Esophagus muscularis mucosa (tissue), 4 donors: ENCODE data around the gene DNASE1L1. TPM values are rescaled to one million over a fixed set of nuclear protein-coding genes. Genes with fewer than 3 reads are reported as not detected.
A peak's percentile ranks its signal among the peaks of the same experiment; 100 is the strongest.

Source experiments
- DNase-seq: peaks from one replicate; pipeline ENCODE4 v3.0.0-alpha.2; 2017; ENCODE audit errors: extremely low spot score
- H3K27ac ChIP-seq, 4 donors: fragments of 200-600 bp; sonication (generic); replicated peaks in 1 of 4; 1 replicate in 3 of 4; 2 replicates in 1 of 4; pipeline ENCODE4 v1.5.1; 2016 to 2019; ENCODE audit warnings: mild to moderate bottlenecking in 1 of 4
- H3K27me3 ChIP-seq, 4 donors: fragments of 200-600 bp; sonication (generic); one replicate each; pipeline versions ENCODE4 v1.5.1 to v1.6.0; 2016 to 2019
- H3K36me3 ChIP-seq, 4 donors: fragments of 200-600 bp; sonication (generic); one replicate each; pipeline ENCODE4 v1.5.1; 2016 to 2019
- H3K4me1 ChIP-seq, 4 donors: fragments of 200-600 bp; sonication (generic); one replicate each; pipeline ENCODE4 v1.5.1; 2016 to 2019
- H3K4me3 ChIP-seq, 4 donors: fragments of 200-600 bp; sonication (generic); 1 replicate in 2 of 4; 2 replicates in 2 of 4; pipeline ENCODE4 v1.5.1; 2016 to 2019; ENCODE audit warnings: mild to moderate bottlenecking in 4 of 4, moderate library complexity in 1 of 4
- H3K9me3 ChIP-seq, 4 donors: fragments of 200-600 bp; sonication (generic); 1 replicate in 3 of 4; 2 replicates in 1 of 4; pipeline ENCODE4 v1.5.1; 2016 to 2019
- EP300 ChIP-seq: sonication (generic); formaldehyde crosslinking; IDR thresholded peaks from one replicate; pipeline ENCODE4 v1.6.1; 2017; ENCODE audit warnings: antibody characterized with exemption
- POLR2A ChIP-seq: fragments of 450-650 bp; IDR thresholded peaks from one replicate; pipeline ENCODE4 v1.6.1; 2017; ENCODE audit warnings: antibody characterized with exemption, moderate library complexity, mild to moderate bottlenecking, low read depth
- POLR2AphosphoS5 ChIP-seq, 2 donors: sonication (generic); formaldehyde crosslinking; IDR thresholded peaks; one replicate each; pipeline ENCODE4 v1.6.1; 2017; ENCODE audit warnings: antibody characterized with exemption in 2 of 2
- WGBS: methylation state at CpG from one replicate; pipeline ENCODE4 v1.1.5; 2018; 5-methylcytosine and 5-hydroxymethylcytosine counted together
- intact Hi-C: fragments of 100-400 bp; cut with DNase I; formaldehyde crosslinking; loops from one replicate; pipeline ENCODE4 v1.15.1; 2023
- total RNA-seq, 4 donors: library from RNA; depleted of rRNA; stranded (reverse); fragments of >200 nt; gene quantifications; one replicate each; pipeline versions ENCODE4 v1.1.0 to v1.2.1, GENCODE V29; 2016
- TF ChIP-seq, protein P1 (sequence below), 3 experiments: fragments of 200-600 bp in 2 of 3; fragments of 450-650 bp in 1 of 3; sonication (generic) in 2 of 3; IDR thresholded peaks; one replicate each; pipeline ENCODE4 v1.5.1; 2017 to 2019; ENCODE audit warnings: antibody characterized with exemption in 3 of 3, mild to moderate bottlenecking in 2 of 3, moderate library complexity in 1 of 3

DNASE1L1 gene
- total RNA-seq, 4 donors from 2014 or later, result 19.9 to 24.3 (median 22.6) TPM

DNA sequence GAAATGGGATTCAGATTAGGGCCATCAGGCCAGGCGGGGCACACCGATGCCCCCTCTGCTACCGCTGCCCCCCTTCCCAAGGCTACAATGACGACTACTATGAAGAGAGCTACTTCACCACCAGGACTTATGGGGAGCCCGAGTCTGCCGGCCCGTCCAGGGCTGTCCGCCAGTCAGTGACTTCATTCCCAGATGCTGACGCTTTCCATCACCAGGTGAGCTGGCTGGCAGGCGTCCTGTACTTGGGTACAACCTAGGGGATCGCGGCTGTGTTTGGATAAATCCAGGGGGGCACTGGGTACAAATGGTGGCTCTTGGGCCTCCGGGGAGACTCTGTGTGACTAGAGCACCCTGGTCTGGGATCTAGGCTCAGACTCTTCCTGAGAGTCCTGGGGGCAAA, 28.9 kb downstream of the DNASE1L1 start:
- Histone ChIP-seq H3K27ac (peak overlapping the region; percentile 92 to 99 (median 96)), H3K9me3 (no peaks in the 10 kb centered on the region), H3K4me1 (peaks cover 6 to 65% (median 57%) of the 10 kb centered on the region in 4 donors), H3K36me3 (peaks cover 0 to 19% (median 3%) of the 10 kb centered on the region in 4 donors), H3K27me3 (no peaks in the 10 kb centered on the region), H3K4me3 (peak overlapping the region; percentile 69 to 80 (median 74))
- WGBS, result 59% methylated on average over 9 of the region's 13 CpGs
- TF ChIP-seq POLR2AphosphoS5 (IDR thresholded peaks at IDR 0.05), result peak; percentile 6 to 14
- TF ChIP-seq, protein P1, sequence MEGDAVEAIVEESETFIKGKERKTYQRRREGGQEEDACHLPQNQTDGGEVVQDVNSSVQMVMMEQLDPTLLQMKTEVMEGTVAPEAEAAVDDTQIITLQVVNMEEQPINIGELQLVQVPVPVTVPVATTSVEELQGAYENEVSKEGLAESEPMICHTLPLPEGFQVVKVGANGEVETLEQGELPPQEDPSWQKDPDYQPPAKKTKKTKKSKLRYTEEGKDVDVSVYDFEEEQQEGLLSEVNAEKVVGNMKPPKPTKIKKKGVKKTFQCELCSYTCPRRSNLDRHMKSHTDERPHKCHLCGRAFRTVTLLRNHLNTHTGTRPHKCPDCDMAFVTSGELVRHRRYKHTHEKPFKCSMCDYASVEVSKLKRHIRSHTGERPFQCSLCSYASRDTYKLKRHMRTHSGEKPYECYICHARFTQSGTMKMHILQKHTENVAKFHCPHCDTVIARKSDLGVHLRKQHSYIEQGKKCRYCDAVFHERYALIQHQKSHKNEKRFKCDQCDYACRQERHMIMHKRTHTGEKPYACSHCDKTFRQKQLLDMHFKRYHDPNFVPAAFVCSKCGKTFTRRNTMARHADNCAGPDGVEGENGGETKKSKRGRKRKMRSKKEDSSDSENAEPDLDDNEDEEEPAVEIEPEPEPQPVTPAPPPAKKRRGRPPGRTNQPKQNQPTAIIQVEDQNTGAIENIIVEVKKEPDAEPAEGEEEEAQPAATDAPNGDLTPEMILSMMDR (IDR thresholded peaks at IDR 0.05), result no peak
- intact Hi-C loops, result no loop called here
- DNase-seq, result no peak

DNA sequence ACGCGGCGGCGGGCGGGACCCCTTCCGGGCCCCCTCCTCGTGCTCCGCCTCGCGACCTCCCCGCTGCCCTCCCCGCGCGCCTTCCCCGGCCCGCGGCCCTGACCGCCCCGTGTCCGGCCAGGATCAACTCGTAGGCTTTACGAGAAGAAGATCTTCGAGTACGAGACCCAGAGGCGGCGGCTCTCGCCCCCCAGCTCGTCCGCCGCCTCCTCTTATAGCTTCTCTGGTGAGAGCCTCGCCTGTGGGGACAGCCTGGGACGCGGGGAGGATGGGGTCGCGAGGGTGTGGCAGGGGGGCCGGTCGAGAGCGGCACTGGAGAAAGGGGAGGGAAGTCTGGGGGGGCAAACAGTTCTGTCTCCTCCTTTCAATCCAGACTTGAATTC, 29.5 kb downstream of the DNASE1L1 start:
- Histone ChIP-seq H3K4me1 (peaks cover 6 to 66% (median 55%) of the 10 kb centered on the region in 4 donors), H3K36me3 (peaks cover 0 to 19% (median 3%) of the 10 kb centered on the region in 4 donors), H3K9me3 (no peaks in the 10 kb centered on the region), H3K27ac (peak overlapping the region; percentile 92 to 99 (median 96)), H3K4me3 (peak overlapping the region; percentile 69 to 80 (median 74)), H3K27me3 (no peaks in the 10 kb centered on the region)
- TF ChIP-seq POLR2A (no peak), POLR2AphosphoS5 (IDR thresholded peaks at IDR 0.05) (no peak), EP300 (no peak)
- TF ChIP-seq, protein P1 (IDR thresholded peaks at IDR 0.05), result no peak
- intact Hi-C loops, result no loop called here
- 76% methylated on average over 32 of the region's 38 CpGs for WGBS
- DNase-seq, result no peak

DNA sequence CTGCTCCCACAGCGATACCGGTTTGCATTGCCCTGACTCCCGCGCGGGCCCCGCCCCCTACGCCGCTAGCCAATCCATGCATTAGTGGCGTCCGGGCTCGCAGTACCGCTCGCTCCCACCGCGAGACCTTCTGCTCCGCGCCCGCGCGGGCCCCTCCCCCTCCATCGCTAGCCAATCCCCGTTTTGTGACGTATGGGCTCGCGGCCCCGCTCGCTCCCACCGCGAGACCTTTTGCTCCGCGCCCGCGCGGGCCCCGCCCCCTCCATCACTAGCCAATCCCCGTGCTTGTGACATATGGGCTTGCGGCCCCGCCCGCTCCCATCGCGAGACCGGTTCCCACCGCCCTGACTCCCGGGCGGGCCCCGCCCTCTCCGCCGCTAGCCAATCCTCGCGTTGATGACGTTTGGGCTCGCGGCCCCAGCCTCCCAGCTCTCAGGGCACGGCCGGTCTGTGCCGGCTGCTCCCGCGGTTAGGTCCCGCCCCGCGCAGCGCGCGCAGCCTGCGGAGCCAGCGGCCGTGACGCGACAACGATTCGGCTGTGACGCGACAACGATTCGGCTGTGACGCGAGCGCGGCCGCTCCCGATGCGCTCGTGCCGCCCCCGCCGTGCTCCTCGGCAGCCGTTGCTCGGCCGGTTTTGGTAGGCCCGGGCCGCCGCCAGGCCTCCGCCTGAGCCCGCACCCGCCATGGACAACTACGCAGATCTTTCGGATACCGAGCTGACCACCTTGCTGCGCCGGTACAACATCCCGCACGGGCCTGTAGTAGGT, 30.1 kb downstream of the DNASE1L1 start, which contains the start of gene EMD:
Gene EMD, plus strand, starts transcription at position 497 of the 770 bp plus-strand sequence. Its CDS starts 190 bp downstream, at position 687.
- no peaks in the 10 kb centered on the region for H3K9me3 ChIP-seq
- peak within 1 kb of the TSS; percentile 96 to 99 (median 98) for H3K27ac ChIP-seq
- DNase-seq, result peak; percentile 99
- TF ChIP-seq POLR2AphosphoS5 (IDR thresholded peaks at IDR 0.05) (peak in 1 of 2 donors; percentile 93), EP300 (peak; percentile 43), POLR2A (peak; percentile 93)
- TF ChIP-seq, protein P1 (IDR thresholded peaks at IDR 0.05), result peak in 1 of 3 experiments; percentile 21
- no peaks in the 10 kb centered on the region for H3K27me3 ChIP-seq
- intact Hi-C loops, result no loop called here
- H3K4me1 ChIP-seq, result peaks cover 6 to 62% (median 50%) of the 10 kb centered on the region in 4 donors
- H3K4me3 ChIP-seq, result peak within 1 kb of the TSS; percentile 69 to 80 (median 74)
- peaks cover 0 to 19% (median 3%) of the 10 kb centered on the region in 4 donors for H3K36me3 ChIP-seq
- 56% methylated on average over 94 of the region's 103 CpGs for WGBS

DNA sequence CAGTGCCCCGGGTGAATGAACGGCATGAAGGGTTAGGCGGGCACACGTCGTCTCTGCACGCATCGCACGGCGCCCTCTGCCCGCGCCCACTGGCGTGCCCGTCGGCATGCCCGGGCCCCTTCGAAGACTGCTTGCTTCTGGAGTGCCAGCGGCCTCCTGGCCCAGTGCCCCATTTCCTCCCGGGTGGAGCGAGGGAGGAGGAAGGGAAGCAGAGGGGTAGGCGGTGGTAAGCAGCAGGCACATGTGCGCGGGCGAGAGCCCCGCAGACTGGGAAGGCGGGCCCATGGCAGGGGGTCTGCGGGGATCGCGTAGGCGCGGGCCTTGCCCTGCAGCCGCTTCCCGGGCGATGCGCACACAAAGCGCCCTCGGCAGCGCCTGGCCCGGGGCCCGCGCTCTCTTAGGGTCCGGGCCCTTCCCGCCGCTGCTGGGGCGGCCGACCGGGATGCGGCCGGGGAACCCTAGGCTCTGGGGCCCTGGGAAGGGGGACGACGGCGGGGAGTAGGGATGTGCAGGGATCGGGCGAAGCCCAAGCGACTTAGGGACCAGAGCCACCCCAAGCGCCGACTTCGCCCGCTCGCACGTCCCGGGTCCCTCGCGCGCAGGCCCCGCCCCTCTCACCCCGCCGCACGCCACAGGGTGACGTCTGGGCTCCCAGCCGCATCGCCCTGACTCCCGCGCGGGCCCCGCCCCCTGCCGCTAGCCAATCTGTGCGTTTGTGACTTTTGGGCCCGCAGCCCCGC, 30.8 kb downstream of the DNASE1L1 start:
- DNase-seq, result no peak
- intact Hi-C loops, result no loop called here
- peak; percentile 7 for TF ChIP-seq EP300
- TF ChIP-seq POLR2AphosphoS5 (IDR thresholded peaks at IDR 0.05), result peak in 1 of 2 donors; percentile 87
- TF ChIP-seq, protein P1 (IDR thresholded peaks at IDR 0.05), result no peak
- TF ChIP-seq POLR2A, result peak; percentile 80

More for the DNA sequence above, 30.8 kb downstream of the DNASE1L1 start:
- Histone ChIP-seq H3K27me3 (no peaks in the 10 kb centered on the region), H3K4me1 (peaks cover 13 to 62% (median 46%) of the 10 kb centered on the region in 4 donors), H3K36me3 (peaks cover 0 to 19% (median 3%) of the 10 kb centered on the region in 4 donors), H3K27ac (peak overlapping the region; percentile 96 to 97 (median 97)), H3K4me3 (peak overlapping the region; percentile 55 to 66 (median 60)), H3K9me3 (no peaks in the 10 kb centered on the region)
- 51% methylated on average over 46 of the region's 79 CpGs for WGBS
